GM18502 (cell line): ENCODE results near the gene CDC5L.

Source experiments
- ATAC-seq: cut with Tn5 transposase; IDR thresholded peaks from one replicate; pipeline ENCODE4 v1.9.1; 2021; ENCODE audit warnings: mild to moderate bottlenecking; ENCODE audit not compliant: unreplicated experiment, poor library complexity

The CDC5L gene

GRCh38 chr6:44373051-44373450 lies 14.5 kb upstream of the CDC5L start:
- no peak for ATAC-seq

DNA sequence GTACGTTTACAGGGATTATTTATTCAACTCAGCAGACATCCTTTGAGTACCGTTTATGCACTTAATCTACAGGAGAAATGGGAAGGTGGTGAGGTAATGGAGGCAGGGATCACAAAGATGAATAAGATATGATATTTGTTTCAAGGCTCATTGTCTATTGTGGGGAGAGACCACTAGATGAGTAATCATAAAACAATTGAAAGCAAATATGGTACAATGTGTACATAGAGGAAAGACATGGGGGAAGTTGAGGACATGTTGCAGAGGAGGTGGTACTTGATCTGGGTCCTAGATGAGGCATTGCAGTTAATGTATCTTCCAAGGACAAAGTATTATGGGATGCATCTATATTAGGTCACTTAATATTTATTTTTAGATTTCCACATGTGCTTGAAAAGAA lies 13.7 kb upstream of the CDC5L start:
- ATAC-seq: no peak

GRCh38 chr6:44375071-44375470 lies 12.4 kb upstream of the CDC5L start:
- ATAC-seq: no peak

DNA sequence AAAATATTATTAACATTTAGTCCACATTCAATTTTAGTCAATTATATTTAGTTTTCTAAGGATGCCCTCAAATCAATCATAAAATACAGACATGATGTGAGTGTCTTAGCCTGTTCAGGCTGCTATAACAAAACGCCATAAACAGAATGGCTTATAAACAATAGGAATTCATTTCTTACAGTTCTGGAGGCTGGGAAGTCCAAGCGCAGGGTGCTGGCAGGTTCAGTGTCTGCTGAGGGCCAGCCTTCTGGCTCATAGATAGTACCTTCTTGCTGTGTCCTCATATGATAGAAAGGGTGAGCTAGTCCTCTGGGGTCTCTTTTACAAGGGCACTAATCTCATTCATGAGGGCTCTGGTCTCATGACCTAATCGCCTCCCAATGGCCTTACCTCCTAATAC lies 10.0 kb upstream of the CDC5L start:
- ATAC-seq: no peak

GRCh38 chr6:44377971-44378370 lies 9.5 kb upstream of the CDC5L start:
- no peak for ATAC-seq

GRCh38 chr6:44381739-44382138 lies 5.8 kb upstream of the CDC5L start:
- no peak for ATAC-seq

DNA sequence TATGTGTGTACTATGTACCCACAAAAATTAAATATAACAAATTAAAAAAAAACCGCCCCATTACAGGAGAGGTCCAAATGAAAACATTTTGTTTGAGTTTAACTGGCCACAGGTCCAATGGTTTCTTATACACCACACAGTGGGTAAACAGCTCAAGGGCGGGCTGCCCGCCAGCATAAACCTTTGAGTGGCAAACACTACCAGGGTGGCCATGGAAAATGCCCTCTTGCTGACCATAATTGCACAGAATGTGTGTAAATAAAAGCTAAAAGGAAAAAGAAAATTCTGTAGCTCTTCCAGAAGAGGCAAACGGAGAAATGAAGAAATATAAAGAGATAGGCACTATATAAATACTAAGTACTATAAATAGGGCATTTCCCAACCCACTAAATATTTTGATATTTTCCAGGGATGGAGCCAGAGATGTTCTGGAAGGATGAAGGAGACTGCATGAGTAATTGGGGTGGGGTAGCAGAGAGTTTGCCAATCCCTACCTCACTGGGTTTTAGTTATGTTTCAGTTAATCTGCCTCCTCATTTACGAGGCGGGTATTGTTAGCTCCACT lies 1.1 kb upstream of the CDC5L start:
- ATAC-seq: no peak

GRCh38 chr6:44386929-44387345 lies 569 bp upstream of the CDC5L start:
- ATAC-seq: peak; percentile 15

DNA sequence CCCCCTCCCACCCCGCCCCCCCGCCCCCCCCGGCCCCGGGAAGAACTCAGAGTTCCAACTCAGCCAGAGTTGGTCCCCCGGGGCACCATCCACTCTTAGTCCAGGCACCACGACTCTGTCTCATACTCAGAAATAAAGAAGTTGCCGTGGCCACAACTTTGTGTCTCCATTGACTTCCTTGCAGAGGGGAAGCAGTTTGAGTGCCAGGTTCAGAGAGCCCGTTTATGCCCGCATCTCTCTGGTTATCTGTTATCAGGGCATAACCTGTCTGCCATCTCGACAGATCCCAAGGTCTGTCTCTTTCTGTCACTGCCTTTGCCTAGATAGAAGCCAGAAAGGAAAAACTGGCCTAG lies 605 bp downstream of the CDC5L start:
- no peak for ATAC-seq

- no peak for ATAC-seq
Observed at GRCh38 chr6:44388887-44389286, 1.4 kb downstream of the CDC5L start.

DNA sequence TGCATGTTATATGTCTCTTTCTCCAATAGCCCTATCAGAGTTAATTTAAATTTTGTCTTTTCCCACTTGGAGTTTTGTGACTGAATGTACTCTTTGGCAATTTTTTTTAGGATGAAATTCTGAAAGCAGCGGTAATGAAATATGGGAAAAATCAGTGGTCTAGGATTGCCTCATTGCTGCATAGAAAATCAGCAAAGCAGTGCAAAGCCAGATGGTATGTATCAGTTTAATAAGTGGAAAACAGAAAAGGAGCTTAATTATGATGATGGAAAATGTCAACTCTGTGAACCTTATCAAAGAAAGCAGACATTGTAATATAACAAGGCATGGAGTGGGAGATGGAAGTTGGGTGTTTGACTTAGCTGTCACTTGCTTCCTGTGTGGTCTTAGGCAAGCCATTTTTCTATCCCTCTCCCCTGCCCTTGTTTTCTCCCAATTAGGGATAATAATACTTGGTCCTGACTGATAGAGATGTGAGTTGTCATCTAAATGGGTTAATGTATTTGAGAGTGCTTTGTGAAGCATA lies 2.7 kb downstream of the CDC5L start:
- ATAC-seq: no peak

DNA sequence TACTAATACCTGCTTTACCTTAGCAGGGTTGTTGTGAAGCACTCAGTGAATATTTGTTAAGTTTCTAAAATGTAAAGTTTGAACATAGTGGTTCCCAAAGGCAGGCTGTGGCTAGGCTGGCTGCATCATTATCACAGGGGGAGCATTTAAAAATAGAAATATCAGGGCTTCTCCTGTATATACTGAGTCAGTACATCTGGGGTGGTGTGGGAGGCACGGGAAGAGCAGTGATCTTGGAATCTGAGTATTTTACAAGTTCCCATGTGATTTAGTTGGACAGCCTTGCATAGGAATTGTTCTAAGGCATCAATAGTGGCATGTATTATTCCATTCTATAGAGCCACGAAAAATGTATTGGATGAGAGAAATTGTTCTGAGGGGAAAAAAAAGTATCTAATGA lies 8.0 kb downstream of the CDC5L start:
- no peak for ATAC-seq

DNA sequence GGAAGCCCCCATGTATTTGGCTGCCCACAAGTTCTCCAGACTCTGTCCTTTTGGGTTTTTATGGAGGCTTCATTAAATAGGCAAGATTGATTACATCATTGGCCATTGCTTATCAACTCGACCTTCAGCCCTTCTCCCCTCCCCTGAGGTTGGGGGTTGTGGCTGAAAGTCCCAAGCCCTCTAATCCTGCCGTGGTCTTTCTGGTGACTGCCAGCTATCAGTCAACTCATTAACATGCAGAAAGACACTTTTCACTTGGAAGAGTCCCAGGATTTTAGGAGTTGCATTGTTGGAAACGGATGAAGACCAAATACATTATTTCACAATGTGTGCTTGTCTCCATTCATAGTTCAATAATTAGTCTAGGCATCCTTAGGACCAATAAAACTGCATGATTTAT lies 9.5 kb downstream of the CDC5L start:
- no peak for ATAC-seq

DNA sequence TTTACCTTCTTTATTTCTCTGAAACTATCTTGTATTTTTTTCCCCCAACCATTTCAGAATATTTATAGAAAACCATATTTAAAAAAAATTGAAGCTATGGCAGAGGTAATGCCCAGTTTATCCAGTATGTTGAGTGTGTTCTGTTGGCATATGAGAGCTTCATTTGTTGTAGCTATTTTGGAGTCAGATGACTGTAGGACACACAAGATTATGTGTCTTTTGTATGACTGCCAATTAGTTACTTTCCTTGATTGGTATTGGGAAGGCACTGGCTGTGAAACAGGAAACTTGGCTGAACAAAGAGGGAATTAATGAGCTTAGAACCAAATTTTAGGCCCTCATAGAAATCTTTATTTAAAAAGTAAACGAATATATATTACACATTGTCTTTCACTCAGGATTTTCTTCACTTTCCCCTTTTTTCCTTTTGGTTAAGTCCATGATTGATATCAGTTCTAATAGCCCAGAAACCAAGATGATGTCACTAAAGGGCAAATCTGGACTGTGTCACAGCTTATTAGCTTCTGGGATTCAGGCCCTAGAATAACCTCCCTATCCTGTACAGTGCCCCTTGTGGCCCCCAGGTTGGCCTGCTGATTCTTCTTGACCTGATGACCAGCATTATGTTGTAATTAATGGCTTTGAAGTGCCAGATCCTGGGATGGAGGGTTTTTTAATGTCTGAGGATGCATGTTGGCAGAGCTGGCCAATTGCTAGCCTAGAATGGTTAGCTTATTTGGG lies 10.1 kb downstream of the CDC5L start:
- no peak for ATAC-seq

DNA sequence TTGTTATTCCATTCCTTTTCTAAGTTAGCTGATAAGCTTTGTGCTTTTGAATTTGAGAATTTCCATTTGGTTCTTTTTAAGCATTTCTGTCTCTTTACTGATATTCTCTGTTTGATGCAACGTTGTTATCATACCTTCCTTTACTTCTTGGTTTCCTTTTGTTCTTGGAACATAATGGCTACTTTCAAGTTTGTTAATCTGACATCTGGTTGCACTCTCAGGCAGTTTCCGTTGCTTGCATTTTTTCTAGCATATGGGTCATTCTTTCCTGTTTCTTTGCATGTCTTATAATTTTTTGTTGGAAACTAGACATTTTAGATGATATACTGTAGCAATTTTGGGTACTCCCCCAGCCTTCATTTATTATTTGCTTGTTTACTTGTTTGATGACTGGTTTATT lies 12.5 kb downstream of the CDC5L start:
- ATAC-seq: no peak

GRCh38 chr6:44400572-44400971 lies 13.1 kb downstream of the CDC5L start:
- no peak for ATAC-seq

GRCh38 chr6:44401138-44401537 lies 13.6 kb downstream of the CDC5L start:
- no peak for ATAC-seq

- ATAC-seq: no peak
Observed at GRCh38 chr6:44404022-44404714, 16.7 kb downstream of the CDC5L start.

DNA sequence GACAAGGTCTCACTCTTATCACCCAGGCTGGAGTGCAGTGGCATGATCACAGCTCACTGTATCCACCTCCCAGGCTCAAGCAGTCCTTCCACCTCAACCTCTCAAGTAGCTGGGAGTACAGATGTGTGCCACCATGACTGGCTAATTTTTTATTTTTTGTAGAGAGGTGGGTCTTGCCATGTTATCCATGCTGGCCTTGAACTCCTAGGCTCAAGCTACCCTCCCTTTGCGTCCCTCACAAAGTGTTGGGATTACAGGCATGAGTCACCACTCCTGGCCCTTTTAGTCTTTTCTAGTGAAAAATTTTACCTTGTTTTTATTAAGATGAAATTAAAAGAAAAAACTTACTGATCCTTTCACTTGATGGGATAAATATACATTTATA lies 17.2 kb downstream of the CDC5L start:
- no peak for ATAC-seq

- no peak for ATAC-seq
Observed at GRCh38 chr6:44407951-44408670, 20.6 kb downstream of the CDC5L start.

GRCh38 chr6:44409207-44409794 lies 21.8 kb downstream of the CDC5L start:
- no peak for ATAC-seq
